ENCODE results near the gene WFDC1. TPM values are rescaled to one million over a fixed set of nuclear protein-coding genes. Genes with fewer than 3 reads are reported as not detected.

The WFDC1 gene
- total RNA-seq, 2 experiments from 2014 or later, result not detected

DNA sequence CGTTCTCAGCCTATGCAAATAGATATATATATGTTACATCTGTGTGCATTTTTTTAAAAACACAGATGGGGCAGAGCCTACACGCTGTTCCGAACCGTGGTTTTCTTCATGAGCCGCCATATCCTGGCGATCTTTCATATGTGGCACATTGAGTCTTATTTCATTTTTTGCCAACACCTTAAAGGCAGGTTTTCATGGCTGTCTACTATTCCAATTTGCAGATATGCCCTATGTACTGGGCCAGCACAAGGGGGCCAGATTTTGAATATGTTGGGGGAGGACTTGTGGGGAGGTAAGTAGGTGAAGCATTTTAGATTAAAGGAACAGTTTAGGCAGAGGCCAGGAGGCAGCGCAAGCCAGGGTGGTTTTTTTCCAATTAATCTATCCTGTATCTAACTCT lies 16.0 kb downstream of the WFDC1 start:
- CTCF ChIA-PET, result no interaction called here
- no peak overlapping the region for H3K4me3 Mint-ChIP-seq
- DNase-seq, result no peak
- POLR2A ChIA-PET, result no interaction called here
- H3K9me3 Mint-ChIP-seq, result no peaks in the 10 kb centered on the region
- H3K36me3 Mint-ChIP-seq, result no peaks in the 10 kb centered on the region
- intact Hi-C loops (cut with micrococcal nuclease), result no loop called here
- H3K27ac Mint-ChIP-seq, result no peak overlapping the region
- H3K4me1 Mint-ChIP-seq (ENCODE audit: low read depth), result no peaks in the 10 kb centered on the region
- H3K27me3 Mint-ChIP-seq, result peaks cover 24% of the 10 kb centered on the region

DNA sequence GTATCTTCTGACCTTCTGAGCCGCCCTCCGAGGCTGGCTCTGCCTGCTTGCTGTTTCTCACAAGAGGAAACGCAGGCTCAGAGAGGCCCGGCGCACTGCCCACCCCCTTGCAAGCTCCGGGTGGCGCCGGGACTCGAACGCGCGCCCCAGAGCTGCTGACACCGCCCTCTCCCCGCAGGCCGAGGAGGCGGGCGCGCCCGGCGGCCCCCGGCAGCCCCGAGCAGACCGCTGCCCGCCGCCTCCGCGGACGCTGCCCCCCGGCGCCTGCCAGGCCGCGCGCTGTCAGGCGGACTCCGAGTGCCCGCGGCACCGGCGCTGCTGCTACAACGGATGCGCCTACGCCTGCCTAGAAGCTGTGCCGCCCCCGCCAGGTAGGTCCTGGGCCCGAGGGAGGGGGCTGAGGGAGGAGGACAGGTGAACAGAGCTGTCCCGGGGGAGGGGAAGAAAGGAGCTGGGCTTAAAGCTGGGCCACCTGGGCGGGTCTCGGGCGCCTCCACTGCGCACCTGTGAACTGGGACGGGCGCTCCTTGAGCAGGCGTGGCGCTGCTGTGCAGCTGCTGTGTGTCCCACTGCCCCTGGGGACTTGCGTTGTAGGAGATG lies 18.2 kb downstream of the WFDC1 start:
- POLR2A ChIA-PET, result no interaction called here
- DNase-seq, result no peak
- Mint-ChIP-seq H3K4me1 (ENCODE audit: low read depth) (no peaks in the 10 kb centered on the region), H3K36me3 (no peaks in the 10 kb centered on the region), H3K27ac (no peak overlapping the region), H3K9me3 (peaks cover 3% of the 10 kb centered on the region), H3K4me3 (no peak overlapping the region), H3K27me3 (peaks cover 23% of the 10 kb centered on the region)
- CTCF ChIA-PET, result no interaction called here
- intact Hi-C loops (cut with micrococcal nuclease), result no loop called here

DNA sequence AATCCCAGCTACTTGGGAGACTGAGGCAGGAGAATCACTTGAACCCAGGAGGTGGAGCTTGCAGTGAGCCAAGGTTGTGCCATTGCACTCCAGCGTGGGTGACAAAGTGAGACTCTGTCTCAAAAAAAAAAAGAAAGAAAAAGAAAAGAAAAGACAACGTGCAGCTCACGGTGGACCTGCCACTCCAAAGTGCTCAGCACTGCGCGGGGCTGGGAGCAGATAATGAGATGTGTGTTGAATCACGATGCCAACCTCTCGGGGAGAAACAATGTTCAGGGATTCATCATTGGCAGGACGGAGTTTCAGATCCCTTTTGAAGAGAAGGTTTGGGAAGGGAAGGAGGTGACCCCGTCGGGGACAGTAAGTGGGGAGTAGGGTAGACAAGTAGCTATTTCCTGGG lies 19.2 kb downstream of the WFDC1 start:
- no peaks in the 10 kb centered on the region for H3K36me3 Mint-ChIP-seq
- H3K27me3 Mint-ChIP-seq, result peaks cover 21% of the 10 kb centered on the region
- no peak overlapping the region for H3K27ac Mint-ChIP-seq
- intact Hi-C loops (cut with micrococcal nuclease), result no loop called here
- no peak overlapping the region for H3K4me3 Mint-ChIP-seq
- ChIA-PET CTCF (no interaction called here), POLR2A (no interaction called here)
- H3K9me3 Mint-ChIP-seq, result peaks cover 10% of the 10 kb centered on the region
- no peak for DNase-seq
- H3K4me1 Mint-ChIP-seq (ENCODE audit: low read depth), result no peaks in the 10 kb centered on the region

DNA sequence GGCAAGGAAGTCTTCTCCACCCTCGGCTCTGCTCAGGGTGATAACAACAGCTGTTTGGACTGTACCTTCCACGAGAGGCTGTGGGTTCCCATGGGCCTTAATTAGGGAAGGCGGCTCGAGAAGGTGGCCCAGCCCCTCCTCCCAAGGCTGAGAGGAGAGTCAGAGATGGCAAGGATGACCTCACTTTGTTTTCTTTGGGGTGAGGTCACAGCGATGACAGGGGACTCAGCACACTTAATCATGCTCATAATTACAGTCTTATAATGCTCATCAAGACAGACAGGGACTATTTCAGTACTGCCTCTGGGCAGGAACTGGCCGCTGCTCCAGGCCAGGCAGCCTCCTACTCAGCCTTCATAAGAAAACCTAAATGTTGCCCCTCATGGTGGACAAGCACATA lies 19.7 kb downstream of the WFDC1 start:
- DNase-seq, result no peak
- Mint-ChIP-seq H3K4me1 (ENCODE audit: low read depth) (no peaks in the 10 kb centered on the region), H3K27ac (no peak overlapping the region), H3K9me3 (peaks cover 11% of the 10 kb centered on the region), H3K27me3 (peaks cover 21% of the 10 kb centered on the region), H3K36me3 (no peaks in the 10 kb centered on the region), H3K4me3 (no peak overlapping the region)
- POLR2A ChIA-PET, result no interaction called here
- intact Hi-C loops (cut with micrococcal nuclease), result no loop called here
- CTCF ChIA-PET, result no interaction called here

DNA sequence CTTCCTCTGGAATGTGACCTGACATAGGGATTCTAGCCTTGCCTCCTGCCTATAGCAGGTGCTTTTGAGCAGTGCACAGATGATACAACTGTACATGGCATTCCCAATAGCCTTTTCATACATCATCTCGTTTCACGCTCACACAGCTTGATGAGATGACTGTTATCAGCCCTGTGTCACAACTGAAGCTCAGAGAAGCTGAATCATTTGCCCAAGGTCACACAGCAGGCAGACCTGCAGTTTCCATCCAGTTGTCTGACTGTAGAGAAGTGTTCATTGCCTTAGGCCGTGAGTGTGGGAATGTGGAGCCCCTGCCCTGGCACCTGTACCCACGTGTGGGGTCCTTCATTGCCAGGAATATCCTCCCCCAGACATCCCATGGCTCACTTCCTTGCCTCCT lies 20.1 kb downstream of the WFDC1 start:
- intact Hi-C loops (cut with micrococcal nuclease), result no loop called here
- no peak for DNase-seq
- H3K4me1 Mint-ChIP-seq (ENCODE audit: low read depth), result no peaks in the 10 kb centered on the region
- peaks cover 11% of the 10 kb centered on the region for H3K9me3 Mint-ChIP-seq
- H3K36me3 Mint-ChIP-seq, result no peaks in the 10 kb centered on the region
- no peak overlapping the region for H3K4me3 Mint-ChIP-seq
- POLR2A ChIA-PET, result no interaction called here
- H3K27me3 Mint-ChIP-seq, result peaks cover 21% of the 10 kb centered on the region
- no peak overlapping the region for H3K27ac Mint-ChIP-seq
- CTCF ChIA-PET, result no interaction called here

GRCh38 chr16:84315422-84315821 lies 20.7 kb downstream of the WFDC1 start:
- Mint-ChIP-seq H3K4me3 (no peak overlapping the region), H3K9me3 (peaks cover 11% of the 10 kb centered on the region), H3K36me3 (no peaks in the 10 kb centered on the region), H3K4me1 (ENCODE audit: low read depth) (no peaks in the 10 kb centered on the region), H3K27me3 (peaks cover 21% of the 10 kb centered on the region), H3K27ac (no peak overlapping the region)
- ChIA-PET CTCF (no interaction called here), POLR2A (no interaction called here)
- DNase-seq, result no peak
- intact Hi-C loops (cut with micrococcal nuclease), result no loop called here

DNA sequence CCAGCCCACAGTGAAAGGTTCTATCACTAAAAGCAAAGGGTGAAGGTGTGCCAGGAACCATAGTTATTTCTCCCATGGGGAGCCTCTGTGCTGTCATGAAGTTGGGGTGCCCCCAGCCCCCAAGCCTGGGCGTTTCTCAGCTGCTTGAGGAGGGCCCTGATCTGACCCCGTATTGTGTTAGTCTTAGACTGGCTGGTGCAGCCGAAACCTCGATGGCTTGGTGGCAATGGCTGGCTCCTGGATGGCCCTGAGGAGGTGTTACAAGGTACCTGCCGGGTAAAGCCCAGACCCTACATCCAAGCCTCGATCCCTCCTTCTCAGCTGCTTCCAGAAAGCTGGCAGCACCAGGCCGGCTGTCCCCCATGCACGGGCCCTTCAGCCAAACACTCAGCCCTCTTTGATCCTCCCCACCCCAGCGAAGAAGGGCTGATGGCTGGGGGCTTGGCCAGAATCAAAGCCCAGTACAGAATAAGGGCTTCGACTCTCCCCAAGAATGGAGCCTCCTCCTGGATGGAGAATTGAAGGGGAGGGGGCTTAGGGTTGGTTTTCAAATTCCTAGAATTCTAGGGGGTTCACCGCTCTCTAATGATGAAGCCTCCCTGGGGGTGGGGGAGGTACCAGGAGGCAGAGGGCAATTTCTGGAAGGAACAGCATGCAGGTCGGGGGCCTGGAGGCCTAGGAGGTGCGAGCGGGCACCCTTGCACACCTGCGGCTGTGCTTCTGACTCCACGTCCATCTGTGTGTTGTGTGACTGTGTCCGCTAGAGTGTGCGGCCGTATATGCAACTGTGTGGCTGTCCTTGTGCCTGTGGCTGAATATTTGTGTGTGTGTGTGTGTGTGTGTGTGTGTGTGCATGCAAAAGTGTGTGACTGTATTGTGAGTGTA lies 23.7 kb downstream of the WFDC1 start:
- H3K27ac Mint-ChIP-seq, result no peak overlapping the region
- ChIA-PET POLR2A (no interaction called here), CTCF (interaction anchor here (1.5 kb wide), 1 partner anchor 10 kb away, joined by 4 read pairs; no protein-coding TSS in a partner anchor)
- H3K27me3 Mint-ChIP-seq, result peaks cover 13% of the 10 kb centered on the region
- DNase-seq, result no peak
- intact Hi-C loops (cut with micrococcal nuclease), result no loop called here
- peaks cover 11% of the 10 kb centered on the region for H3K9me3 Mint-ChIP-seq
- no peaks in the 10 kb centered on the region for H3K36me3 Mint-ChIP-seq
- H3K4me3 Mint-ChIP-seq, result no peak overlapping the region
- H3K4me1 Mint-ChIP-seq (ENCODE audit: low read depth), result no peaks in the 10 kb centered on the region

GRCh38 chr16:84319146-84319760 lies 24.6 kb downstream of the WFDC1 start:
- intact Hi-C loops (cut with micrococcal nuclease), result no loop called here
- H3K27me3 Mint-ChIP-seq, result peaks cover 7% of the 10 kb centered on the region
- peaks cover 11% of the 10 kb centered on the region for H3K9me3 Mint-ChIP-seq
- POLR2A ChIA-PET, result no interaction called here
- no peak overlapping the region for H3K27ac Mint-ChIP-seq
- H3K4me3 Mint-ChIP-seq, result no peak overlapping the region
- H3K36me3 Mint-ChIP-seq, result no peaks in the 10 kb centered on the region
- no peak for DNase-seq
- H3K4me1 Mint-ChIP-seq (ENCODE audit: low read depth), result no peaks in the 10 kb centered on the region
- CTCF ChIA-PET, result no interaction called here

- no peaks in the 10 kb centered on the region for H3K36me3 Mint-ChIP-seq
- H3K4me1 Mint-ChIP-seq (ENCODE audit: low read depth), result no peaks in the 10 kb centered on the region
- H3K27me3 Mint-ChIP-seq, result peaks cover 6% of the 10 kb centered on the region
- CTCF ChIA-PET, result no interaction called here
- no peak for DNase-seq
- no peak overlapping the region for H3K4me3 Mint-ChIP-seq
- no peak overlapping the region for H3K27ac Mint-ChIP-seq
- intact Hi-C loops (cut with micrococcal nuclease), result no loop called here
- POLR2A ChIA-PET, result no interaction called here
- peaks cover 11% of the 10 kb centered on the region for H3K9me3 Mint-ChIP-seq
Observed at GRCh38 chr16:84320511-84320910, 25.8 kb downstream of the WFDC1 start.

DNA sequence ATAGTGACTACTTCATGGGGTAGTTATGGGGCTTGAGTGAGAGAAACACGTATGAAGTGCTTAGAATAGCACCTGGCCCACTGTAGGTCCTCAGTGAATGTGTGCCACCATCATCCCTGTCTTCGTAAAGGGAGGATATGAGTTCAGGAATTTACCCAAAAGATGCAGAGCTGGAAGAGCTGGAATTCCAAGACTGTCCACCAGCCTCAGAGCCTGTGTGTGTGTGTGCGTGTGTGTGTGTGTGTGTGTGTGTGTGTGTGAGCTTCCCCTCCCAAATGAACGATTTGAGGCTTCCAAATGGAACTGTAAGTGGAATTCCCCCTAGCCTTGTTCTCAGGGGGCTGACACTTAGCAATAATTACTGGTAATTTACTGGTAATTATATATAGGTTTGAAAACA lies 27.3 kb downstream of the WFDC1 start:
- no peak overlapping the region for H3K27ac Mint-ChIP-seq
- no peak for DNase-seq
- H3K9me3 Mint-ChIP-seq, result peaks cover 11% of the 10 kb centered on the region
- H3K4me3 Mint-ChIP-seq, result no peak overlapping the region
- POLR2A ChIA-PET, result no interaction called here
- peaks cover 2% of the 10 kb centered on the region for H3K27me3 Mint-ChIP-seq
- intact Hi-C loops (cut with micrococcal nuclease), result no loop called here
- CTCF ChIA-PET, result no interaction called here
- H3K4me1 Mint-ChIP-seq (ENCODE audit: low read depth), result no peaks in the 10 kb centered on the region
- H3K36me3 Mint-ChIP-seq, result no peaks in the 10 kb centered on the region

GRCh38 chr16:84322749-84323148 lies 28.1 kb downstream of the WFDC1 start:
- ChIA-PET POLR2A (no interaction called here), CTCF (no interaction called here)
- Mint-ChIP-seq H3K27ac (no peak overlapping the region), H3K4me3 (no peak overlapping the region), H3K4me1 (ENCODE audit: low read depth) (no peaks in the 10 kb centered on the region), H3K36me3 (no peaks in the 10 kb centered on the region), H3K9me3 (peaks cover 9% of the 10 kb centered on the region), H3K27me3 (peaks cover 2% of the 10 kb centered on the region)
- no peak for DNase-seq
- intact Hi-C loops (cut with micrococcal nuclease), result no loop called here

DNA sequence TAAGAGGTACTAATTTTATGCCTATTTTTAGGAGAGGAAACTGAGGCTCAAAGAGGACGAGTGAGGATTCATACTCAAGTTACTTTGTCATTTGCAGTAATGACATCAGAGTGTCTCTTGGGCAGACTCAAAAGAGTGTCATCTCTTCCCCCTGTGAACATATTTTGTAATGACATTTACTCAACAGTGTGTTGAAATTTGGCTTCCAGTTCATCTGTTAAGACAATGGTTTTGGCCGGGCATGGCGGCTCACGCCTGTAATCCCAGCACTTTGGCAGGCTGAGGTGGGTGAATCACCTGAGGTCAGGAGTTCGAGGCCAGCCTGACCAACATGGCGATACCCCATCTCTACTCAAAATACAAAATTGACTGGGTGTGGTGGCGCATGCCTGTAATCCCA lies 28.9 kb downstream of the WFDC1 start:
- intact Hi-C loops (cut with micrococcal nuclease), result no loop called here
- no peak for DNase-seq
- H3K27ac Mint-ChIP-seq, result no peak overlapping the region
- H3K36me3 Mint-ChIP-seq, result no peaks in the 10 kb centered on the region
- peaks cover 2% of the 10 kb centered on the region for H3K27me3 Mint-ChIP-seq
- ChIA-PET CTCF (no interaction called here), POLR2A (no interaction called here)
- no peaks in the 10 kb centered on the region for H3K4me1 Mint-ChIP-seq (ENCODE audit: low read depth)
- H3K4me3 Mint-ChIP-seq, result no peak overlapping the region
- peaks cover 4% of the 10 kb centered on the region for H3K9me3 Mint-ChIP-seq
